22Rv1 (cell line): ENCODE measurements around the gene TRIM64C.
"Not testable (repeated sequence)": the region's sequence is repeated elsewhere in the genome, so short reads cannot be mapped to it uniquely, and the experiment has no call there.

Experiments used
- ZFX ChIP-seq: fragments of 450-650 bp; IDR thresholded peaks from 2 replicates; pipeline ENCODE4 v1.6.1; 2017; ENCODE audit warnings: antibody characterized with exemption, borderline replicate concordance
- TF ChIP-seq, protein P1 (sequence below): fragments of 450-650 bp; IDR thresholded peaks from 2 replicates; pipeline ENCODE4 v1.5.1; 2017; ENCODE audit warnings: mild to moderate bottlenecking

DNA sequence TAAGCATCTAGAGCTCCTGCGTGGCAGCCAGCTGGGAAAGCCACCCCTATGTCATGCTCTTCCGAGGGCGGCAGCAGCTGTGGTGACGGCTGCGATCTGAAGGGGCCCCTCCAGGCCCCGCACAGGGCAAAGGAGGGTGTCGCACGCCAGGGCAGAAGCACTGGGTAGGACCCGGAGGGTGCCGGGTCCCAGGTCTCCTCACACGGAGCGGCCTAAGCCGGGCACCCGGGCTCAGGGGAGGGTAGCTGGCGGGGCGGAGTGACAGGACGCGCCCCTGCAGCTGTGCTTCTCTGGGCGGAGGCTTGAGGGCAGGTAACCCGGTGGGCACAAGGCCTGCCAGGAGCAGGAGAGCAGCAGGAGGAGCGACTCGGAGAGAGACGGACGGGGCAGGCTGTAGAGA is 43.4 kb upstream of the TRIM64C start:
- TF ChIP-seq, protein P1, sequence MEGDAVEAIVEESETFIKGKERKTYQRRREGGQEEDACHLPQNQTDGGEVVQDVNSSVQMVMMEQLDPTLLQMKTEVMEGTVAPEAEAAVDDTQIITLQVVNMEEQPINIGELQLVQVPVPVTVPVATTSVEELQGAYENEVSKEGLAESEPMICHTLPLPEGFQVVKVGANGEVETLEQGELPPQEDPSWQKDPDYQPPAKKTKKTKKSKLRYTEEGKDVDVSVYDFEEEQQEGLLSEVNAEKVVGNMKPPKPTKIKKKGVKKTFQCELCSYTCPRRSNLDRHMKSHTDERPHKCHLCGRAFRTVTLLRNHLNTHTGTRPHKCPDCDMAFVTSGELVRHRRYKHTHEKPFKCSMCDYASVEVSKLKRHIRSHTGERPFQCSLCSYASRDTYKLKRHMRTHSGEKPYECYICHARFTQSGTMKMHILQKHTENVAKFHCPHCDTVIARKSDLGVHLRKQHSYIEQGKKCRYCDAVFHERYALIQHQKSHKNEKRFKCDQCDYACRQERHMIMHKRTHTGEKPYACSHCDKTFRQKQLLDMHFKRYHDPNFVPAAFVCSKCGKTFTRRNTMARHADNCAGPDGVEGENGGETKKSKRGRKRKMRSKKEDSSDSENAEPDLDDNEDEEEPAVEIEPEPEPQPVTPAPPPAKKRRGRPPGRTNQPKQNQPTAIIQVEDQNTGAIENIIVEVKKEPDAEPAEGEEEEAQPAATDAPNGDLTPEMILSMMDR, result not testable (repeated sequence)
- TF ChIP-seq ZFX, result not testable (repeated sequence)
